LNCAP (cell line): Measurements from ENCODE around the gene SGMS1.

Source experiments
- TF ChIP-seq, protein P1 (sequence below): fragments of 450-650 bp; IDR thresholded peaks from 2 replicates; pipeline ENCODE4 v1.5.1; 2017; ENCODE audit warnings: mild to moderate bottlenecking

The SGMS1 gene

DNA sequence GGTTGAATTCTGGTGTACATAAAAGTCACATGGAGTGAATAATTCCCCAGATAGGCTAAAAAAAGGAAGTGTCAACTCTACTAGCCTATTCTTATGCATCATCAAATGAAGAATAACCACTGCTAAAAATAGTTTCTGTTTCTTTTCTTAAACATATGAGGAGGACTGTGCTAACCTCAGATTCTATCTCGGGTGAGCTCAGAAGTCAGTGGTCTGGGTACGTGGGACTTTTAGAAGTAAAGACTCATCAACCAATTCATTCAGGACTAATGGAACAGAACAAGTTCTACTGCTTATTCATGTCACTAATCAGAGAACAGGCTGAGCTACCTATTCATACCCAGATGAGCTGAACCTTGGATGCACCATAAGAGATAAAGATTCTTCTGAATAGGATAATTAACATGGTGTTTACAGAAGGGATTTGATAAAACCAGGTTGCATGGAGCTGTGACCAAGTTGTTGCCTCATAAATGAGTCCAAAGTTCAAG, 362.9 kb downstream of the SGMS1 start:
- TF ChIP-seq, protein P1, sequence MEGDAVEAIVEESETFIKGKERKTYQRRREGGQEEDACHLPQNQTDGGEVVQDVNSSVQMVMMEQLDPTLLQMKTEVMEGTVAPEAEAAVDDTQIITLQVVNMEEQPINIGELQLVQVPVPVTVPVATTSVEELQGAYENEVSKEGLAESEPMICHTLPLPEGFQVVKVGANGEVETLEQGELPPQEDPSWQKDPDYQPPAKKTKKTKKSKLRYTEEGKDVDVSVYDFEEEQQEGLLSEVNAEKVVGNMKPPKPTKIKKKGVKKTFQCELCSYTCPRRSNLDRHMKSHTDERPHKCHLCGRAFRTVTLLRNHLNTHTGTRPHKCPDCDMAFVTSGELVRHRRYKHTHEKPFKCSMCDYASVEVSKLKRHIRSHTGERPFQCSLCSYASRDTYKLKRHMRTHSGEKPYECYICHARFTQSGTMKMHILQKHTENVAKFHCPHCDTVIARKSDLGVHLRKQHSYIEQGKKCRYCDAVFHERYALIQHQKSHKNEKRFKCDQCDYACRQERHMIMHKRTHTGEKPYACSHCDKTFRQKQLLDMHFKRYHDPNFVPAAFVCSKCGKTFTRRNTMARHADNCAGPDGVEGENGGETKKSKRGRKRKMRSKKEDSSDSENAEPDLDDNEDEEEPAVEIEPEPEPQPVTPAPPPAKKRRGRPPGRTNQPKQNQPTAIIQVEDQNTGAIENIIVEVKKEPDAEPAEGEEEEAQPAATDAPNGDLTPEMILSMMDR: no peak
